HG03280 (cell line): Measurements from ENCODE around the gene PTPRM.

ENCODE experiments used
- ATAC-seq: cut with Tn5 transposase; IDR thresholded peaks from one replicate; pipeline ENCODE4 v1.9.1; 2021; ENCODE audit warnings: mild to moderate bottlenecking, moderate library complexity; ENCODE audit not compliant: unreplicated experiment

PTPRM gene

GRCh38 chr18:8339210-8339609 is 772.1 kb downstream of the PTPRM start:
- ATAC-seq, result no peak

- no peak for ATAC-seq
These were observed 772.8 kb downstream of the PTPRM start for GRCh38 chr18:8339952-8340351.

- no peak for ATAC-seq
These were observed 774.5 kb downstream of the PTPRM start for GRCh38 chr18:8341481-8342230.

- ATAC-seq, result no peak
These were observed 781.1 kb downstream of the PTPRM start for GRCh38 chr18:8348051-8348720.

GRCh38 chr18:8349608-8350323 is 782.6 kb downstream of the PTPRM start:
- no peak for ATAC-seq

- no peak for ATAC-seq
These were observed 783.5 kb downstream of the PTPRM start for GRCh38 chr18:8350628-8351027.

- no peak for ATAC-seq
These were observed 784.0 kb downstream of the PTPRM start for GRCh38 chr18:8351161-8351560.

- no peak for ATAC-seq
These were observed 787.2 kb downstream of the PTPRM start for GRCh38 chr18:8354304-8354703.

GRCh38 chr18:8356001-8356400 is 788.9 kb downstream of the PTPRM start:
- ATAC-seq, result no peak

GRCh38 chr18:8357320-8357719 is 790.2 kb downstream of the PTPRM start:
- ATAC-seq, result no peak

GRCh38 chr18:8358033-8358765 is 791.1 kb downstream of the PTPRM start:
- ATAC-seq, result no peak

GRCh38 chr18:8359076-8359475 is 792.0 kb downstream of the PTPRM start:
- no peak for ATAC-seq

GRCh38 chr18:8359481-8359880 is 792.4 kb downstream of the PTPRM start:
- ATAC-seq, result no peak

GRCh38 chr18:8361941-8362471 is 794.9 kb downstream of the PTPRM start:
- no peak for ATAC-seq

GRCh38 chr18:8362863-8363262 is 795.7 kb downstream of the PTPRM start:
- ATAC-seq, result no peak

- no peak for ATAC-seq
These were observed 797.3 kb downstream of the PTPRM start for GRCh38 chr18:8364385-8364784.

GRCh38 chr18:8365006-8365405 is 797.9 kb downstream of the PTPRM start:
- ATAC-seq, result no peak

GRCh38 chr18:8365528-8365927 is 798.4 kb downstream of the PTPRM start:
- no peak for ATAC-seq

GRCh38 chr18:8366070-8366469 is 799.0 kb downstream of the PTPRM start:
- no peak for ATAC-seq

- no peak for ATAC-seq
These were observed 799.5 kb downstream of the PTPRM start for GRCh38 chr18:8366656-8367055.
